Activated CD4-positive, CD25-positive, alpha-beta regulatory T cell treated with anti-CD3 and anti-CD28 coated beads, Interleukin-2, amount 50 U/mL, for 72 hours (primary cell): Measurements from ENCODE around the gene FBXO42.

ENCODE experiments used
- DNase-seq: peaks from one replicate; pipeline ENCODE4 v3.0.0; 2021

The FBXO42 gene

GRCh38 chr1:16199700-16200099, 152.6 kb downstream of the FBXO42 start:
- no peak for DNase-seq

- DNase-seq, result no peak
Measured at GRCh38 chr1:16199157-16199501, 153.2 kb downstream of the FBXO42 start.

- DNase-seq, result no peak
Measured at GRCh38 chr1:16198444-16199156, 153.7 kb downstream of the FBXO42 start.

GRCh38 chr1:16196874-16197273, 155.4 kb downstream of the FBXO42 start:
- DNase-seq, result no peak
